SK-N-SH (cell line): ENCODE results near the gene JMJD8. TPM values are rescaled to one million over a fixed set of nuclear protein-coding genes. Genes with fewer than 3 reads are reported as not detected.
A peak's percentile ranks its signal among the peaks of the same experiment; 100 is the strongest.

ENCODE experiments used
- CTCF ChIA-PET: fragments of 300-600, 350-600 bp; formaldehyde crosslinking; extraction: SDS; loops from one replicate; lab custom pipeline; 2021; lab: Yijun Ruan, JAX
- POLR2A ChIA-PET: fragments of 350-600 bp; sonication (Branson Sonifier 250); formaldehyde crosslinking; extraction: SDS; loops from one replicate; lab custom pipeline; 2020; ENCODE audit warnings: antibody characterized with exemption, inconsistent platforms; lab: Yijun Ruan, JAX
- DNase-seq: peaks from one replicate; pipeline ENCODE4 v3.0.0; 2012
- H2AFZ ChIP-seq: fragments of 200-600 bp; sonication (generic); 2 replicates; pipeline ENCODE4 v1.8.1; 2016; ENCODE audit warnings: antibody characterized with exemption, mild to moderate bottlenecking, low read depth
- H3F3A ChIP-seq: fragments of 200-600 bp; sonication (generic); replicated peaks from 2 replicates; pipeline ENCODE3; 2016; ENCODE audit warnings: antibody characterized with exemption, mild to moderate bottlenecking; ENCODE audit not compliant: insufficient read depth
- H3K27ac ChIP-seq, 2 experiments: fragments of 200-500 bp in 1 of 2; fragments of 200-600 bp in 1 of 2; sonication (Bioruptor generic) in 1 of 2; sonication (generic), shearing (Covaris generic) in 1 of 2; 2 replicates each; pipeline versions ENCODE4 v1.5.1 to v1.6.1; 2014 to 2016; ENCODE audit warnings: low read depth in 2 of 2, inconsistent platforms in 1 of 2, low read length in 1 of 2, mild to moderate bottlenecking in 1 of 2, mixed read lengths in 1 of 2
- H3K27me3 ChIP-seq: fragments of 200-600 bp; sonication (generic), shearing (Covaris generic); 2 replicates; pipeline ENCODE4 v1.6.1; 2016; ENCODE audit warnings: mixed run types; ENCODE audit not compliant: insufficient read depth
- H3K36me3 ChIP-seq, 2 experiments: fragments of 200-500 bp in 1 of 2; fragments of 200-600 bp in 1 of 2; sonication (Bioruptor generic) in 1 of 2; sonication (generic) in 1 of 2; replicated peaks in 1 of 2; 2 replicates each; pipeline versions ENCODE3 to v1.5.1; 2014 to 2016; ENCODE audit warnings: low read length in 1 of 2, mild to moderate bottlenecking in 1 of 2; ENCODE audit not compliant: insufficient read depth in 2 of 2, control insufficient read depth in 1 of 2
- H3K4me1 ChIP-seq, 2 experiments: fragments of 200-500 bp in 1 of 2; fragments of 200-600 bp in 1 of 2; sonication (Bioruptor generic) in 1 of 2; sonication (generic), shearing (Covaris generic) in 1 of 2; 2 replicates each; pipeline versions ENCODE4 v1.5.1 to v1.6.1; 2014 to 2016; ENCODE audit warnings: low read depth in 1 of 2, low read length in 1 of 2, mixed run types in 1 of 2; ENCODE audit not compliant: insufficient read depth in 2 of 2, control insufficient read depth in 1 of 2
- H3K4me2 ChIP-seq: fragments of 200-600 bp; sonication (generic), shearing (Covaris generic); 2 replicates; pipeline ENCODE4 v1.6.1; 2017; ENCODE audit warnings: mixed run types
- H3K4me3 ChIP-seq, 2 experiments: fragments of 200-500 bp in 1 of 2; fragments of 200-600 bp in 1 of 2; sonication (Bioruptor generic) in 1 of 2; sonication (generic), shearing (Covaris generic) in 1 of 2; 2 replicates each; pipeline versions ENCODE4 v1.5.1 to v1.8.1; 2014 to 2016; ENCODE audit warnings: low read depth in 2 of 2, inconsistent platforms in 1 of 2, low read length in 1 of 2, mild to moderate bottlenecking in 1 of 2, mixed read lengths in 1 of 2, moderate library complexity in 1 of 2
- H3K79me2 ChIP-seq: fragments of 200-600 bp; sonication (generic); 2 replicates; pipeline ENCODE4 v1.8.1; 2017; ENCODE audit warnings: mild to moderate bottlenecking; ENCODE audit not compliant: insufficient read depth
- H3K9ac ChIP-seq: fragments of 200-600 bp; sonication (generic); 2 replicates; pipeline ENCODE4 v1.6.1; 2017; ENCODE audit warnings: mixed run types
- H3K9me2 ChIP-seq: fragments of 200-600 bp; sonication (generic); 2 replicates; pipeline ENCODE4 v1.6.1; 2017; ENCODE audit warnings: mixed run types
- H3K9me3 ChIP-seq: fragments of 200-600 bp; sonication (generic); 2 replicates; pipeline ENCODE4 v1.6.1; 2017; ENCODE audit warnings: mixed run types, mild to moderate bottlenecking, moderate library complexity
- H4K20me1 ChIP-seq: fragments of 200-600 bp; sonication (generic); 2 replicates; pipeline ENCODE4 v1.6.1; 2017; ENCODE audit warnings: mild to moderate bottlenecking, mixed run types; ENCODE audit not compliant: insufficient read depth
- ELF1 ChIP-seq: IDR thresholded peaks from 2 replicates; pipeline ENCODE4 v1.4.0; 2012
- EP300 ChIP-seq, 2 experiments: IDR thresholded peaks; 2 replicates each; pipeline versions ENCODE4 v1.4.0 to v1.6.1; 2012; ENCODE audit warnings: borderline replicate concordance in 1 of 2, low read depth in 1 of 2, low read length in 1 of 2
- FOSL2 ChIP-seq: IDR thresholded peaks from 2 replicates; pipeline ENCODE4 v1.4.0; 2012; ENCODE audit warnings: low read depth, mild to moderate bottlenecking, moderate library complexity, borderline replicate concordance
- FOXJ3 ChIP-seq: sonication (generic); formaldehyde crosslinking; IDR thresholded peaks from 2 replicates; pipeline ENCODE4 v1.5.1; 2020; ENCODE audit warnings: mild to moderate bottlenecking, missing genetic modification reagents
- GABPA ChIP-seq: IDR thresholded peaks from 2 replicates; pipeline ENCODE4 v1.4.0; 2012; ENCODE audit warnings: low read depth, mild to moderate bottlenecking
- GATA2 ChIP-seq: sonication (generic); formaldehyde crosslinking; IDR thresholded peaks from 2 replicates; pipeline ENCODE4 v1.5.0; 2020; ENCODE audit warnings: mild to moderate bottlenecking, missing genetic modification reagents
- IRF3 ChIP-seq: fragments of 150-350 bp; IDR thresholded peaks from 2 replicates; pipeline ENCODE4 v1.6.1; 2016; ENCODE audit warnings: mild to moderate bottlenecking, low read depth, low read length
- JUND ChIP-seq: IDR thresholded peaks from 2 replicates; pipeline ENCODE4 v1.4.0; 2012
- MAX ChIP-seq: IDR thresholded peaks from 2 replicates; pipeline ENCODE4 v1.4.0; 2012; ENCODE audit warnings: low read depth
- MEF2A ChIP-seq: IDR thresholded peaks from 2 replicates; pipeline ENCODE4 v1.4.0; 2012; ENCODE audit warnings: low read depth, borderline replicate concordance
- MXI1 ChIP-seq: IDR thresholded peaks from 2 replicates; pipeline ENCODE4 v1.6.1; 2012; ENCODE audit warnings: mild to moderate bottlenecking, low read depth, low read length, improper control_type of control experiment
- NRF1 ChIP-seq: IDR thresholded peaks from 2 replicates; pipeline ENCODE4 v1.6.1; 2012; ENCODE audit warnings: low read depth, mild to moderate bottlenecking, low read length
- PBX3 ChIP-seq: IDR thresholded peaks from 2 replicates; pipeline ENCODE4; 2012
- POLR2AphosphoS5 ChIP-seq: IDR thresholded peaks from 2 replicates; pipeline ENCODE4 v1.6.1; 2012; ENCODE audit warnings: low read depth, low read length
- RCOR1 ChIP-seq: fragments of 150-350 bp; IDR thresholded peaks from 2 replicates; pipeline ENCODE4 v1.6.1; 2017; ENCODE audit warnings: antibody characterized with exemption, low read length
- RXRA ChIP-seq: IDR thresholded peaks from 2 replicates; pipeline ENCODE4 v1.4.0; 2012; ENCODE audit warnings: low read depth, mild to moderate bottlenecking, borderline replicate concordance
- SMC3 ChIP-seq: IDR thresholded peaks from 2 replicates; pipeline ENCODE4 v1.6.1; 2012; ENCODE audit warnings: low read depth, low read length, improper control_type of control experiment
- TAF1 ChIP-seq: IDR thresholded peaks from 2 replicates; pipeline ENCODE4 v1.6.1; 2012; ENCODE audit warnings: low read depth, mild to moderate bottlenecking, low read length, moderate library complexity, borderline replicate concordance
- TCF12 ChIP-seq: IDR thresholded peaks from 2 replicates; pipeline ENCODE4 v1.4.0; 2012
- TEAD4 ChIP-seq: IDR thresholded peaks from 2 replicates; pipeline ENCODE4 v1.4.0; 2012; ENCODE audit warnings: mild to moderate bottlenecking, borderline replicate concordance; ENCODE audit not compliant: insufficient read depth
- USF1 ChIP-seq: IDR thresholded peaks from 2 replicates; pipeline ENCODE4 v1.4.0; 2012; ENCODE audit warnings: low read depth, borderline replicate concordance
- YY1 ChIP-seq: IDR thresholded peaks from 2 replicates; pipeline ENCODE4 v1.4.0; 2012; ENCODE audit warnings: low read depth, mild to moderate bottlenecking
- ZBTB33 ChIP-seq: IDR thresholded peaks from 2 replicates; pipeline ENCODE4 v1.4.0; 2012; ENCODE audit warnings: low read depth, borderline replicate concordance
- WGBS: methylation state at CpG from one replicate; pipeline ENCODE4 v1.1.6; 2017; ENCODE audit warnings: low lambda C conversion rate; 5-methylcytosine and 5-hydroxymethylcytosine counted together
- polyA plus RNA-seq, 3 experiments: library from polyadenylated mRNA; depleted of rRNA; stranded (reverse); fragments of >200 nt; gene quantifications; 2 replicates each; pipeline ENCODE4 v1.2.3, GENCODE V29; 2012

The JMJD8 gene
- polyA plus RNA-seq, 1 of the 3 experiments (the other 2 are of a cell fraction), result 67.0 TPM

GRCh38 chr16:720990-721764, 37.0 kb upstream of the JMJD8 start, which contains the start of gene ANTKMT:
TSS of gene ANTKMT (plus strand) at chr16:721146. CDS start at chr16:721275, 129 bp downstream.
- ChIA-PET CTCF (interaction anchor here (0.7 to 22.4 kb wide), 10 partner anchors 7 to 382 kb away, joined by 3 to 358 read pairs (median 9); partner anchors contain the start of genes ANTKMT, CCDC78, CIAO3 and FBXL16), POLR2A (interaction anchor here (0.6 to 3.8 kb wide), 14 partner anchors 8 to 88 kb away, joined by 3 to 19 read pairs (median 4); partner anchors contain the start of genes CHTF18, JMJD8, METTL26 and RPUSD1)
- Histone ChIP-seq H3K4me3 (peak within 1 kb of the TSS; percentile 86 to 89), H3K9ac (peak within 1 kb of the TSS; percentile 85), H2AFZ (0 out of 2 replicates have a peak within 1 kb of the TSS, but pooled peaks have one; percentile 46), H3K4me2 (peak within 1 kb of the TSS; percentile 100), H4K20me1 (peaks cover 23% of the 10 kb centered on the region; the same call in 1 of the 2 replicates), H3K27ac (peak within 1 kb of the TSS; percentile 91 to 99), H3K9me3 (no peaks in the 10 kb centered on the region), H3F3A (peaks cover 26% of the 10 kb centered on the region), H3K27me3 (no peaks in the 10 kb centered on the region), H3K4me1 (peaks cover 8 to 43% of the 10 kb centered on the region in 2 experiments; a peak in 3 of 4 replicates), H3K79me2 (no peaks in the 10 kb centered on the region; the same call in 1 of the 2 replicates), H3K36me3 (peaks cover 0 to 6% of the 10 kb centered on the region in 2 experiments), H3K9me2 (no peaks in the 10 kb centered on the region)
- peak; percentile 67 for TF ChIP-seq ELF1
- TF ChIP-seq RCOR1, result no peak
- no peak for TF ChIP-seq FOSL2
- TF ChIP-seq PBX3, result peak; percentile 38
- TF ChIP-seq USF1, result 0 out of 2 replicates have a peak, but pooled peaks have one; percentile 25
- peak; percentile 95 for TF ChIP-seq MAX
- no peak for TF ChIP-seq SMC3
- TF ChIP-seq MEF2A, result no peak
- peak; percentile 75 for TF ChIP-seq POLR2AphosphoS5
- TF ChIP-seq NRF1, result peak; percentile 62; the same call in 1 of the 2 replicates
- peak; percentile 17; the same call in 1 of the 2 replicates for TF ChIP-seq MXI1
- TF ChIP-seq FOXJ3 (CRISPR knock-in tag), result no peak
- no peak for TF ChIP-seq IRF3
- TF ChIP-seq YY1, result no peak
- no peak for TF ChIP-seq EP300 (IDR thresholded peaks at IDR 0.05; ENCODE audit: borderline replicate concordance in 1 of 2, low read depth in 1 of 2, low read length in 1 of 2)
- TF ChIP-seq TAF1, result peak; percentile 80
- TF ChIP-seq RXRA, result no peak
- no peak for TF ChIP-seq TEAD4
- TF ChIP-seq GATA2 (CRISPR knock-in tag), result no peak
- TF ChIP-seq JUND, result no peak
- peak; percentile 81 for TF ChIP-seq GABPA
- TF ChIP-seq TCF12, result no peak
- no peak for TF ChIP-seq ZBTB33
- DNase-seq, result peak; percentile 92
- under 1% methylated on average over 21 of the region's 106 CpGs for WGBS
